Neural cell (in vitro differentiated cells): ENCODE data around the gene FBXO11. TPM values are rescaled to one million over a fixed set of nuclear protein-coding genes. Genes with fewer than 3 reads are reported as not detected.

Source experiments
- H2AFZ ChIP-seq: fragments of 200-600, 300-800 bp; sonication (generic), shearing (Covaris generic); 2 replicates; pipeline ENCODE4 v1.6.0; 2014; ENCODE audit warnings: low read depth, mild to moderate bottlenecking, antibody characterized with exemption, low read length, moderate library complexity
- H3F3A ChIP-seq: fragments of 200-600 bp; shearing (Covaris generic); 2 replicates; pipeline ENCODE4 v1.6.1; 2016; ENCODE audit warnings: mild to moderate bottlenecking, moderate library complexity, mixed read lengths, antibody characterized with exemption, low read length; ENCODE audit not compliant: insufficient read depth, poor library complexity, severe bottlenecking
- H3K27ac ChIP-seq: fragments of 200-600, 300-800 bp; sonication (generic), shearing (Covaris generic); 2 replicates; pipeline ENCODE4 v1.5.1; 2014; ENCODE audit warnings: mild to moderate bottlenecking, low read length, moderate library complexity
- H3K27me3 ChIP-seq: fragments of 300-800, 200-600 bp; sonication (generic), shearing (Covaris generic); 2 replicates; pipeline ENCODE4 v1.6.0; 2014; ENCODE audit warnings: mild to moderate bottlenecking, low read depth, low read length, moderate library complexity; ENCODE audit not compliant: insufficient read depth
- H3K36me3 ChIP-seq: fragments of 300-800, 200-600 bp; sonication (generic), shearing (Covaris generic); 2 replicates; pipeline ENCODE4 v1.5.1; 2014; ENCODE audit warnings: mild to moderate bottlenecking, antibody characterized with exemption, low read length, moderate library complexity; ENCODE audit not compliant: insufficient read depth
- H3K4me2 ChIP-seq: fragments of 300-800, 200-600 bp; sonication (generic), shearing (Covaris generic); 2 replicates; pipeline ENCODE4 v1.6.0; 2014; ENCODE audit warnings: mild to moderate bottlenecking, low read length
- H3K4me3 ChIP-seq: fragments of 300-800, 200-600 bp; sonication (generic), shearing (Covaris generic); 2 replicates; pipeline ENCODE4 v1.5.1; 2014; ENCODE audit warnings: mild to moderate bottlenecking, low read length, moderate library complexity
- H3K79me2 ChIP-seq: fragments of 200-600 bp; shearing (Covaris generic); replicated peaks from 2 replicates; pipeline ENCODE4 v1.6.0; 2014; ENCODE audit warnings: mild to moderate bottlenecking, low read length, moderate library complexity; ENCODE audit not compliant: insufficient read depth
- H3K9ac ChIP-seq: fragments of 300-800, 200-600 bp; sonication (generic), shearing (Covaris generic); 2 replicates; pipeline ENCODE4 v1.6.1; 2016; ENCODE audit warnings: mild to moderate bottlenecking, low read length, mixed read lengths
- H3K9me2 ChIP-seq: fragments of 200-600 bp; shearing (Covaris generic); 2 replicates; pipeline ENCODE4 v1.6.1; 2016; ENCODE audit warnings: mild to moderate bottlenecking, low read length, mixed read lengths; ENCODE audit not compliant: insufficient read depth
- H3K9me3 ChIP-seq: fragments of 200-600, 300-800 bp; sonication (generic), shearing (Covaris generic); 2 replicates; pipeline ENCODE4 v1.6.1; 2016; ENCODE audit warnings: mild to moderate bottlenecking, mixed run types, low read length, moderate library complexity, mixed read lengths
- H4K20me1 ChIP-seq: fragments of 200-600 bp; shearing (Covaris generic); 2 replicates; pipeline ENCODE4 v1.6.1; 2016; ENCODE audit warnings: mild to moderate bottlenecking, mixed run types; ENCODE audit not compliant: insufficient read depth
- CTCF ChIP-seq: fragments of 450-650 bp; IDR thresholded peaks from 2 replicates; pipeline ENCODE4 v1.5.1; 2014; ENCODE audit warnings: antibody characterized with exemption, mild to moderate bottlenecking, moderate library complexity; ENCODE audit not compliant: poor library complexity, severe bottlenecking
- EP300 ChIP-seq: fragments of 450-650 bp; conservative IDR thresholded peaks from 2 replicates; pipeline ENCODE4 v1.6.1; 2014; ENCODE audit warnings: antibody characterized with exemption, mild to moderate bottlenecking, moderate library complexity; ENCODE audit not compliant: poor library complexity, severe bottlenecking
- EZH2 ChIP-seq: fragments of 200-600, 300-800 bp; shearing (Covaris generic), sonication (generic); IDR thresholded peaks from 2 replicates; pipeline ENCODE4 v1.6.1; 2014; ENCODE audit warnings: antibody characterized with exemption, low read length, borderline replicate concordance, mild to moderate bottlenecking; ENCODE audit not compliant: insufficient read depth, poor library complexity, severe bottlenecking
- MXI1 ChIP-seq: fragments of 450-650 bp; conservative IDR thresholded peaks from 2 replicates; pipeline ENCODE4 v1.6.1; 2014; ENCODE audit warnings: antibody characterized with exemption, mild to moderate bottlenecking; ENCODE audit not compliant: poor library complexity, severe bottlenecking
- POLR2AphosphoS5 ChIP-seq: IDR thresholded peaks from 2 replicates; pipeline ENCODE4 v1.6.1; 2012
- RAD21 ChIP-seq: fragments of 450-650 bp; conservative IDR thresholded peaks from 2 replicates; pipeline ENCODE4 v1.6.1; 2014; ENCODE audit warnings: antibody characterized with exemption, mild to moderate bottlenecking, moderate library complexity
- SMC3 ChIP-seq: fragments of 450-650 bp; conservative IDR thresholded peaks from 2 replicates; pipeline ENCODE4 v1.6.1; 2014; ENCODE audit warnings: antibody characterized with exemption, mild to moderate bottlenecking, moderate library complexity; ENCODE audit not compliant: poor library complexity
- TAF1 ChIP-seq: IDR thresholded peaks from 2 replicates; pipeline ENCODE4 v1.6.1; 2012; ENCODE audit warnings: low read depth
- polyA plus RNA-seq: library from polyadenylated mRNA; depleted of rRNA; stranded (reverse); fragments of >200 nt; gene quantifications from 2 replicates; pipeline ENCODE4 v1.2.3, GENCODE V29; 2014
- TF ChIP-seq, protein P1 (sequence below): IDR thresholded peaks from 2 replicates; pipeline ENCODE4 v1.6.1; 2012; ENCODE audit warnings: borderline replicate concordance

FBXO11 gene
- polyA plus RNA-seq, 1 donor from 2014 or later = 132 TPM

DNA sequence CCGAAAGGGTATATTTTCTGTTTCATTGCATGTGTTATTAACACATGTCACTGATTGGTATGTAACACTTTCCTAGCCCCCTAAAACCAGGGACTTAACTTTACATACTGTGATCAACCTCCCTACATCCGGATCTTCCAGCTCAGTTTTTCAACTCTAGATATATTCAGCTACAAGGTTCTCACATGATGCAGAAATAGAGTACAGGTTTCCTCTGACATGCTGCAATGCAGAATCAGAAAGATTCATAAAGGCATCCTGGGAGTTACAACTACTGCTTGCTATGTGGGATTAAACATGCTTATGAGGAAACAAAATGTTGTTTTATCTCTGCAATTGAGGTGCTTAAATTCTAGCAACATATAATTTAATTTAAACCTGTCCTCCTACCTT lies 14.0 kb downstream of the FBXO11 start:
- no peak overlapping the region for H3K4me2 ChIP-seq
- H4K20me1 ChIP-seq = peaks cover 46% of the 10 kb centered on the region
- no peaks in the 10 kb centered on the region for H3K27me3 ChIP-seq
- H2AFZ ChIP-seq = no peak overlapping the region
- no peak overlapping the region for H3K9ac ChIP-seq
- no peak overlapping the region for H3K27ac ChIP-seq
- H3K9me2 ChIP-seq = no peaks in the 10 kb centered on the region
- no peaks in the 10 kb centered on the region for H3K36me3 ChIP-seq
- no peak overlapping the region for H3K4me3 ChIP-seq
- TF ChIP-seq, protein P1, sequence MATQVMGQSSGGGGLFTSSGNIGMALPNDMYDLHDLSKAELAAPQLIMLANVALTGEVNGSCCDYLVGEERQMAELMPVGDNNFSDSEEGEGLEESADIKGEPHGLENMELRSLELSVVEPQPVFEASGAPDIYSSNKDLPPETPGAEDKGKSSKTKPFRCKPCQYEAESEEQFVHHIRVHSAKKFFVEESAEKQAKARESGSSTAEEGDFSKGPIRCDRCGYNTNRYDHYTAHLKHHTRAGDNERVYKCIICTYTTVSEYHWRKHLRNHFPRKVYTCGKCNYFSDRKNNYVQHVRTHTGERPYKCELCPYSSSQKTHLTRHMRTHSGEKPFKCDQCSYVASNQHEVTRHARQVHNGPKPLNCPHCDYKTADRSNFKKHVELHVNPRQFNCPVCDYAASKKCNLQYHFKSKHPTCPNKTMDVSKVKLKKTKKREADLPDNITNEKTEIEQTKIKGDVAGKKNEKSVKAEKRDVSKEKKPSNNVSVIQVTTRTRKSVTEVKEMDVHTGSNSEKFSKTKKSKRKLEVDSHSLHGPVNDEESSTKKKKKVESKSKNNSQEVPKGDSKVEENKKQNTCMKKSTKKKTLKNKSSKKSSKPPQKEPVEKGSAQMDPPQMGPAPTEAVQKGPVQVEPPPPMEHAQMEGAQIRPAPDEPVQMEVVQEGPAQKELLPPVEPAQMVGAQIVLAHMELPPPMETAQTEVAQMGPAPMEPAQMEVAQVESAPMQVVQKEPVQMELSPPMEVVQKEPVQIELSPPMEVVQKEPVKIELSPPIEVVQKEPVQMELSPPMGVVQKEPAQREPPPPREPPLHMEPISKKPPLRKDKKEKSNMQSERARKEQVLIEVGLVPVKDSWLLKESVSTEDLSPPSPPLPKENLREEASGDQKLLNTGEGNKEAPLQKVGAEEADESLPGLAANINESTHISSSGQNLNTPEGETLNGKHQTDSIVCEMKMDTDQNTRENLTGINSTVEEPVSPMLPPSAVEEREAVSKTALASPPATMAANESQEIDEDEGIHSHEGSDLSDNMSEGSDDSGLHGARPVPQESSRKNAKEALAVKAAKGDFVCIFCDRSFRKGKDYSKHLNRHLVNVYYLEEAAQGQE = no peak
- no peak for TF ChIP-seq SMC3
- no peak for TF ChIP-seq MXI1
- peaks cover 98% of the 10 kb centered on the region for H3K79me2 ChIP-seq
- no peaks in the 10 kb centered on the region for H3K9me3 ChIP-seq
- H3F3A ChIP-seq = no peaks in the 10 kb centered on the region

- H3K9me3 ChIP-seq = no peaks in the 10 kb centered on the region
- no peak overlapping the region for H3K9ac ChIP-seq
- peaks cover 46% of the 10 kb centered on the region for H4K20me1 ChIP-seq
- no peak overlapping the region for H3K4me3 ChIP-seq
- no peak overlapping the region for H2AFZ ChIP-seq
- H3K36me3 ChIP-seq = no peaks in the 10 kb centered on the region
- H3K9me2 ChIP-seq = no peaks in the 10 kb centered on the region
- no peak overlapping the region for H3K27ac ChIP-seq
- H3K27me3 ChIP-seq = no peaks in the 10 kb centered on the region
- no peak overlapping the region for H3K4me2 ChIP-seq
- no peak for TF ChIP-seq POLR2AphosphoS5
- peaks cover 98% of the 10 kb centered on the region for H3K79me2 ChIP-seq
- H3F3A ChIP-seq = no peaks in the 10 kb centered on the region
These were observed 14.6 kb downstream of the FBXO11 start for GRCh38 chr2:47891369-47892337.

DNA sequence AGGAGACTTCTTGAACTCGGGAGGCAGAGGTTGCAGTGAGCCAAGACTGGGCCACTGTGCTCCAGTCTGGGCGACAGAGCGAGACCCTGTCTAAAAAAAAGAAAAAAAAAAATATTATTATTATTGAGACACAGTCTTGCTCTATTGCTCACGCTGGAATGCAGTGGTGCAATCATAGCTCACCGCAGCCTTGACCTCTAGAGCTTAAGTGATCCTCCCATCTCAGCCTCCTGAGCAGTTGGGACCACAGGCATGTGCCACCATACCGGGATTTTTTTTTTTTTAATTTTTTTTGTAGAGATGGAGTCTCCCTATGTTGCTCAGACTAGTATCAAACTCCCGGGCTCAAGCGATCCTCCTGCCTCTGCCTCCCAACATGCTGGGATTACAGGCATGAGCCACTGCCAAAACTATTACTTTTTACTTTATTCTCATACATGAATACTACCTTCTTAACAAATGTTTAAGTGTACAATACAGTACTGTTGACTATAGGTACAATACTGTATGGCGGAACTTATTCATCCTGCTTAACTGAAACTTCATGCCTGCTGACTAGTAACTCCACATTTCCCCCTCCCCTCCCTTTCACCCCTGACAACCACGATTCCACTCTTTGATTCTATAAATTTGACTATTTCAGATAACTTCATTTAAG lies 15.5 kb downstream of the FBXO11 start:
- Histone ChIP-seq H3K79me2 (peaks cover 98% of the 10 kb centered on the region), H2AFZ (no peak overlapping the region), H3K27ac (no peak overlapping the region), H3K9me2 (no peaks in the 10 kb centered on the region), H3K4me3 (no peak overlapping the region), H3K27me3 (no peaks in the 10 kb centered on the region), H3F3A (no peaks in the 10 kb centered on the region), H3K9ac (no peak overlapping the region), H4K20me1 (peaks cover 42% of the 10 kb centered on the region), H3K4me2 (no peak overlapping the region), H3K36me3 (no peaks in the 10 kb centered on the region), H3K9me3 (no peaks in the 10 kb centered on the region)
- TF ChIP-seq SMC3 (no peak), EP300 (no peak), CTCF (no peak), MXI1 (no peak), TAF1 (no peak), POLR2AphosphoS5 (no peak), RAD21 (no peak), EZH2 (no peak)
- TF ChIP-seq, protein P1 = no peak
